Fibroblast of villous mesenchyme (primary cell): ENCODE data around the gene RBM4. TPM values are rescaled to one million over a fixed set of nuclear protein-coding genes. Genes with fewer than 3 reads are reported as not detected.

Experiments
- DNase-seq: peaks from one replicate; pipeline ENCODE4 v3.0.0-alpha.2; 2010; ENCODE audit warnings: low read depth
- H3K4me3 ChIP-seq: 2 replicates; pipeline ENCODE4 v1.5.1; 2011; ENCODE audit warnings: low read depth, mild to moderate bottlenecking, low read length
- total RNA-seq: library from RNA; depleted of rRNA; stranded (reverse); fragments of >200 nt; gene quantifications from 2 replicates; pipeline ENCODE4 v1.2.3, GENCODE V29; 2012
- TF ChIP-seq, protein P1 (sequence below): IDR thresholded peaks from 2 replicates; pipeline ENCODE4 v1.5.1; 2012; ENCODE audit warnings: low read depth, mild to moderate bottlenecking, low read length; ENCODE audit not compliant: insufficient read depth

RBM4 gene
- total RNA-seq, 1 donor = 118 TPM

GRCh38 chr11:66689661-66690590, 51.4 kb downstream of the RBM4 start:
- no peak for DNase-seq
- TF ChIP-seq, protein P1, sequence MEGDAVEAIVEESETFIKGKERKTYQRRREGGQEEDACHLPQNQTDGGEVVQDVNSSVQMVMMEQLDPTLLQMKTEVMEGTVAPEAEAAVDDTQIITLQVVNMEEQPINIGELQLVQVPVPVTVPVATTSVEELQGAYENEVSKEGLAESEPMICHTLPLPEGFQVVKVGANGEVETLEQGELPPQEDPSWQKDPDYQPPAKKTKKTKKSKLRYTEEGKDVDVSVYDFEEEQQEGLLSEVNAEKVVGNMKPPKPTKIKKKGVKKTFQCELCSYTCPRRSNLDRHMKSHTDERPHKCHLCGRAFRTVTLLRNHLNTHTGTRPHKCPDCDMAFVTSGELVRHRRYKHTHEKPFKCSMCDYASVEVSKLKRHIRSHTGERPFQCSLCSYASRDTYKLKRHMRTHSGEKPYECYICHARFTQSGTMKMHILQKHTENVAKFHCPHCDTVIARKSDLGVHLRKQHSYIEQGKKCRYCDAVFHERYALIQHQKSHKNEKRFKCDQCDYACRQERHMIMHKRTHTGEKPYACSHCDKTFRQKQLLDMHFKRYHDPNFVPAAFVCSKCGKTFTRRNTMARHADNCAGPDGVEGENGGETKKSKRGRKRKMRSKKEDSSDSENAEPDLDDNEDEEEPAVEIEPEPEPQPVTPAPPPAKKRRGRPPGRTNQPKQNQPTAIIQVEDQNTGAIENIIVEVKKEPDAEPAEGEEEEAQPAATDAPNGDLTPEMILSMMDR = no peak
- H3K4me3 ChIP-seq = no peak overlapping the region

DNA sequence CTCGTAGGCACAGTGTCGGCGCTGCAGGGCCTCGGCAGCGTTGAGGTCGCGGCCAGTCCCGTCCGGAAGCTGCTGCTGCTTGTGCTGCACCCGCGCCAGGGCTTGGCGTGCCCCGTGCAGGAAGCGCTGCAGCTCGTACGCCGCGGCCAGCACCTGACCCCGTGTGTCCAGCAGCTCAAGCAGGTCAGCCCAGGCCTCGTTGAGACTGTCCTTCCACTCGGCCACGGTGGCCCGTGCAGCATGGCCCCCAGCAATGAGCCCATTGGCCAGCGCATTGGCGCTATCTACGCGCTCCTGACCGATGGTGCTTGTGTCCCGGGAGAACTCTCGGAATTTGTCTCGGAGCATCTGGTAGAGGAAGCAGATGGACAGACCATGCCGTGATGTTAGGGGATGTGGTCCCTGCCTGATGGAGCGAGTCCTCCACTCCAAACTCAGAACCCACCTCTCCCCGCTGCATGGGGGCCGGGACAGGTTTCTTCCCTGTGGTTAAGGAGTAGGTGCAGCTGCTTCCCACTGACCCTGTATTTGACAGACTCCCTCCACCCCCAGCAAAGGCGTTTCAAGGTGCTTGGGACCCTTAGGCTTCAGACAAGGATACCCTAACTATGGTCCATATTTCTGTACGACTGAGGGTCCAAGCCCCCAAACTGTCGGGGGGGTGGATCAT, 52.9 kb downstream of the RBM4 start:
- no peak overlapping the region for H3K4me3 ChIP-seq
- TF ChIP-seq, protein P1 = no peak
- no peak for DNase-seq

GRCh38 chr11:66692446-66692845, 53.9 kb downstream of the RBM4 start:
- no peak for DNase-seq
- TF ChIP-seq, protein P1 = no peak
- H3K4me3 ChIP-seq = no peak overlapping the region

GRCh38 chr11:66692871-66693331, 54.4 kb downstream of the RBM4 start:
- no peak for DNase-seq
- TF ChIP-seq, protein P1 = no peak
- H3K4me3 ChIP-seq = no peak overlapping the region

- no peak for DNase-seq
These were observed 55.0 kb downstream of the RBM4 start for GRCh38 chr11:66693356-66694055.

DNA sequence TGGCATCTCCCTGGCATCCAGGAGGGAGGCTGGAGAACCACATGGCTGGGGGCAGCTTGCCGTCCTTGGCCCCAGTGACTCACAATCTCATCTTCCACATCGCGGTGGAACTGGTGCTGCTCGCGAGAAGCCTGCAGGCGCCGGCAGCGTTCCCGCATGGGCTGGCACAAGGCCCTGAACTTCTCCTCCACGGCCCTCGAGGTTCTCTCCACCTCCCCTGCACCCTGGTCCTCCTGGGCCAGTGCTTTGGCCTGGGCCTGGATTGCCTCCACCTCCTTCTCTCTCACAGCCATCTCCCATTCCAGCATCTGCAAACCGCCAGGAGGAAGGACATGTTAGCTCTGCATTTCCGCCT, 55.5 kb downstream of the RBM4 start:
- TF ChIP-seq, protein P1 = no peak
- DNase-seq = no peak
- no peak overlapping the region for H3K4me3 ChIP-seq

More at GRCh38 chr11:66693356-66694055, 55.0 kb downstream of the RBM4 start:
- H3K4me3 ChIP-seq = no peak overlapping the region
- TF ChIP-seq, protein P1 = no peak
